C4-2B (cell line): ENCODE measurements around the gene CRELD2.
A peak's percentile ranks its signal among the peaks of the same experiment; 100 is the strongest.

Source experiments
- H3K27ac ChIP-seq: fragments of 450-650 bp; 2 replicates; pipeline ENCODE4 v1.5.1; 2017
- CTCF ChIP-seq: fragments of 450-650 bp; conservative IDR thresholded peaks from 2 replicates; pipeline ENCODE4 v1.5.1; 2017; ENCODE audit warnings: mild to moderate bottlenecking
- ZFX ChIP-seq: fragments of 450-650 bp; IDR thresholded peaks from 2 replicates; pipeline ENCODE4 v1.6.1; 2017

The CRELD2 gene

GRCh38 chr22:49962751-49963646 is 44.6 kb downstream of the CRELD2 start:
- no peak for TF ChIP-seq CTCF
- no peak for TF ChIP-seq ZFX
- peak overlapping the region; percentile 98 for H3K27ac ChIP-seq

GRCh38 chr22:49963647-49964026 is 45.2 kb downstream of the CRELD2 start:
- H3K27ac ChIP-seq, result no peak overlapping the region; the same call in 1 of the 2 replicates
- no peak for TF ChIP-seq ZFX
- TF ChIP-seq CTCF, result no peak

- no peak for TF ChIP-seq ZFX
- H3K27ac ChIP-seq, result no peak overlapping the region
Measured at GRCh38 chr22:49964136-49965090, 46.0 kb downstream of the CRELD2 start.

- no peak overlapping the region for H3K27ac ChIP-seq
- TF ChIP-seq ZFX (no peak), CTCF (no peak)
Measured at GRCh38 chr22:49965091-49966040, 46.9 kb downstream of the CRELD2 start.

GRCh38 chr22:49966041-49966773 is 47.8 kb downstream of the CRELD2 start:
- H3K27ac ChIP-seq, result no peak overlapping the region
- no peak for TF ChIP-seq ZFX
- no peak for TF ChIP-seq CTCF

- no peak overlapping the region for H3K27ac ChIP-seq
- TF ChIP-seq CTCF (no peak), ZFX (no peak)
Measured at GRCh38 chr22:49966774-49967705, 48.6 kb downstream of the CRELD2 start.
